ENCODE measurements around the gene LAMTOR5.

The LAMTOR5 gene

DNA sequence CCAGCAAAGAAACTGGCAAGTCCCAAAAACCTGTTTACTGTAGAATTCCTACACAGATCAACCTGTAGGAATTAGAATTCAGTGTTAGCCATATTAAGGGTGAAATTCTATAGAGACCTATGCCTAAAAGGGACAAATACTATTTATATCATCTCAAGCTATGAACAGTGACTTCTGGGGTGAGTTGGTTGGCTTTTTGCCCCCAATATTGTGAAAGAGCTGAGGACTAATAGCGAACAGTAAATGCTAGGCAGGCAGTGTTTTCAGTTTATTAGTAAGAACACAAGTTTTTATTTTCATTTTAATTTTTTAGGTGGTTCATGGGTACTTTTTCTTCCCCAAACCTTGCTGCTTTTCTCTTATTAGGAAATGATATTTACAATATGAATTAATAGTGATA is 32.0 kb downstream of the LAMTOR5 start:
- H3K4me1 ChIP-seq (ENCODE audit: control insufficient read depth, insufficient read depth, low read length): no peaks in the 10 kb centered on the region
- H3K9ac ChIP-seq (ENCODE audit: low read length): no peak overlapping the region
- no peak overlapping the region for H3K27ac ChIP-seq (ENCODE audit: low read depth, low read length)
- no peak overlapping the region for H3K4me3 ChIP-seq (ENCODE audit: low read length)
- H3K36me3 ChIP-seq (ENCODE audit: control insufficient read depth, insufficient read depth, low read length): peaks cover 13% of the 10 kb centered on the region
- no peaks in the 10 kb centered on the region for H3K27me3 ChIP-seq (ENCODE audit: control insufficient read depth, insufficient read depth, low read length)

DNA sequence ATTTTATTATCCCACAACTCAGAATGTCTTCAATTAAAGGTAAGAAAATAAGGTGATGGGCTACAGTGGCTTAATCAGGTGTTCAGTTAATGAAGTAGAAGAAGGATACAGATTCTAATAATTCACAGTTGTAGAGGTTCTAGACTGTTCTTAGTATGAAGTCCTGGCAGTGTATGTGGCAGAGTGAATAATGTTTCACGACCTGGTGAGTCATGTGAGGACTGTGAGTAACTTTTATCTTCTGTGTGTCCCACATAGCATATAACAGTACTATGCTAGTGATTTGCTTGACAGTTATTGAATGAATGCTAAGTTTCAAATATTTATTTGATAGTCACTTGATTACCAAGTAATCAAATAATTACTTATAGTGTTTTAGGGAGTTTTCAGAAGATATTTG is 36.7 kb downstream of the LAMTOR5 start:
- H3K9ac ChIP-seq (ENCODE audit: low read length): no peak overlapping the region

DNA sequence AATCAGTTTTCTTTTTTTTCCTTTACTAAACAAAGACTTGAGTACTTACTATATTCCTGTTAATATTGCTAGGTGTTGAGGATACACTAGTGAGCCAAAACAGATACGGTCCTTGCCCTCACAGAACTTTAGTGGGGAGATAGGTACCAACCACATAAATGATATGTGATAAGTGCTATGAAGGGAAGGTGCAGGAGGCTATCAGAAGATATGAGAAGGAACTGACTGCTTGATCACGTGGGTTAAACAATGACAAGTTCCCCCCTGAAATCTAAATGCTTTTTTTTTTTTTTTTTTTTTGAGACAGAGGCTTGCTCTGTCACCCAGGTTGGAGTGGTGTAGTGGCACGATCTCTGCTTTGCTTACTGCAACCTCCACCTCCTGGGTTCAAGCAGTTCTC is 43.3 kb downstream of the LAMTOR5 start:
- Histone ChIP-seq H3K4me1 (ENCODE audit: control insufficient read depth, insufficient read depth, low read length) (no peaks in the 10 kb centered on the region), H3K9ac (ENCODE audit: low read length) (no peak overlapping the region), H3K4me3 (ENCODE audit: low read length) (no peak overlapping the region), H3K27ac (ENCODE audit: low read depth, low read length) (no peak overlapping the region), H3K36me3 (ENCODE audit: control insufficient read depth, insufficient read depth, low read length) (peaks cover 4% of the 10 kb centered on the region), H3K27me3 (ENCODE audit: control insufficient read depth, insufficient read depth, low read length) (no peaks in the 10 kb centered on the region)

More for the DNA sequence above, 36.7 kb downstream of the LAMTOR5 start:
- peaks cover 9% of the 10 kb centered on the region for H3K36me3 ChIP-seq (ENCODE audit: control insufficient read depth, insufficient read depth, low read length)
- H3K4me3 ChIP-seq (ENCODE audit: low read length): no peak overlapping the region
- no peaks in the 10 kb centered on the region for H3K27me3 ChIP-seq (ENCODE audit: control insufficient read depth, insufficient read depth, low read length)
- no peaks in the 10 kb centered on the region for H3K4me1 ChIP-seq (ENCODE audit: control insufficient read depth, insufficient read depth, low read length)
- H3K27ac ChIP-seq (ENCODE audit: low read depth, low read length): no peak overlapping the region

DNA sequence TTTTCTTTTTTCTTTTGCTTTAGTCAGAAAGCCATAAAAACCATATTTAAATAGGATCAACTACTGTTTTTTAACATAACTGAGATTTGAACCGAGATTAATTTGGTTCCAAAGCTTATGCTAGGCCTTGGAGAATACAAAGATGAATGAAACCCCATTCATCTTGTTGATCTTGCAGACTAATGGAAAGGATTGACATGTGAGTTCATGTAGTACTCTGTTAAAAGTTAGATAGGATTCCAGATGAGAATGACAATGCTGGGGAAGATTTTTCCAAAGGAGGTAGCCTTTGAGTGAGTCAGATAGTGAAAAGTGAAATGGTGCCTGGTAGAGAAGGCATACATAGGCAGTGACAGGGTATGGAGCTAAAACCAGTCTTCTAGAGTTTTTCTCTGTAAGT is 45.6 kb downstream of the LAMTOR5 start:
- Histone ChIP-seq H3K4me1 (ENCODE audit: control insufficient read depth, insufficient read depth, low read length) (no peaks in the 10 kb centered on the region), H3K4me3 (ENCODE audit: low read length) (no peak overlapping the region), H3K36me3 (ENCODE audit: control insufficient read depth, insufficient read depth, low read length) (peaks cover 4% of the 10 kb centered on the region), H3K27me3 (ENCODE audit: control insufficient read depth, insufficient read depth, low read length) (no peaks in the 10 kb centered on the region), H3K9ac (ENCODE audit: low read length) (no peak overlapping the region), H3K27ac (ENCODE audit: low read depth, low read length) (no peak overlapping the region)

DNA sequence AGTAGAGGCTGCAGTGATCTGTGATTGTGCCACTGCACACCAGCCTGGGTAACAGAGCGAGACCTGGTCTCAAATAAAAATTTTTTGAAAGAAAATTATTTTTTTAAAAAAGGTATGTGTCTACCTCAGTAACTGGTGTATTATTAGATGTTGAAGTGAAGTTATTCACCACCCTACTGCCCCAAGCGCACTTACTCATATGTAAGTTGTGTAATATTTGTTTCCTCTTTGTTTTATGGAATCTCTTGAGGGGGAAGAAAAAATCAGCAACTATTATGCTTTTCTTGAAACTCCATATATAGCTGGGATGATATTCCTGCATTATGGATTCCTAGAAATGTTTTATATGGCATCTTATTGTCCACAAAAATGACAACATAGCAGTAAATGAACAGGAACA is 47.1 kb downstream of the LAMTOR5 start:
- Histone ChIP-seq H3K27ac (ENCODE audit: low read depth, low read length) (no peak overlapping the region), H3K4me3 (ENCODE audit: low read length) (no peak overlapping the region), H3K9ac (ENCODE audit: low read length) (no peak overlapping the region), H3K36me3 (ENCODE audit: control insufficient read depth, insufficient read depth, low read length) (peaks cover 2% of the 10 kb centered on the region), H3K4me1 (ENCODE audit: control insufficient read depth, insufficient read depth, low read length) (no peaks in the 10 kb centered on the region), H3K27me3 (ENCODE audit: control insufficient read depth, insufficient read depth, low read length) (no peaks in the 10 kb centered on the region)

DNA sequence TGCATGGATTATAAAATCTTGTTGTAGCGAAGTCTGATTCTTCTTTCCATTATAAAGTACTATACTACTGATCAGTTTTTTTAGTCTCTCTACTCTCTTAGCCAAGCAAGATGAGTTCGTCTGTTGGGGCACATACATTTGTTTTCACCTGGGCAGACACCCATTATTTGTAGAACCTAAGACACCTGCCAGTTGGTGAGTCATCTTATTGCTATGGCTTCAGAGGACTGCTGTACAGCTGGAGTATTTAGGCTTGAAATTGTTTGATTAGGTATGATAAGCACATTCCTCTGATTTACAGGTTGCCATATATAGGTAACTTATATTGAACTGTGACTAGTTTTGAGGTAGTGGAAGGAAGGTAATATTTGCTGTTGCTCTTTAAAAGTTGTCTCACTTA is 51.1 kb downstream of the LAMTOR5 start:
- no peak overlapping the region for H3K27ac ChIP-seq (ENCODE audit: low read depth, low read length)
- H3K9ac ChIP-seq (ENCODE audit: low read length): no peak overlapping the region
- H3K4me3 ChIP-seq (ENCODE audit: low read length): no peak overlapping the region
- no peaks in the 10 kb centered on the region for H3K27me3 ChIP-seq (ENCODE audit: control insufficient read depth, insufficient read depth, low read length)
- no peaks in the 10 kb centered on the region for H3K4me1 ChIP-seq (ENCODE audit: control insufficient read depth, insufficient read depth, low read length)
- H3K36me3 ChIP-seq (ENCODE audit: control insufficient read depth, insufficient read depth, low read length): no peaks in the 10 kb centered on the region

DNA sequence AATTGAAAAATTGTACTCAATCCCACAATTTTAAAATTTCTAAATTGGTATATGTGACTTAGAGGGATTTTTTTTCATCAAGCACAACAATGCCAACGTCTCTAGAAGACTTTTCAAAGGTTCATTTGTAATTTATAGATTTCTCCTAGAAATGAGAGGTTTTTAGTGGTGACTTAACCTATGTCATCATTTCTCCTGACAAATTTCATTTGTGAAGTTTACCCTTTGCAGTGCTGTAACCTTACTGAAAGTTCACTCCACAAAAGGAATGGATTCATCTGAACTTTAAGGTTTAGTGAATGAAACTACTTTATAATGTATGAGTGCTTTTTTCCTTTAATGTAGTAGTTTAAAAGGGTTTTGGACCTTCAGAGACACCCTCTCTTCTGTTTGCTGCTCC is 52.2 kb downstream of the LAMTOR5 start:
- H3K9ac ChIP-seq (ENCODE audit: low read length): no peak overlapping the region
- no peak overlapping the region for H3K4me3 ChIP-seq (ENCODE audit: low read length)
- H3K27me3 ChIP-seq (ENCODE audit: control insufficient read depth, insufficient read depth, low read length): no peaks in the 10 kb centered on the region
- no peaks in the 10 kb centered on the region for H3K36me3 ChIP-seq (ENCODE audit: control insufficient read depth, insufficient read depth, low read length)
- no peaks in the 10 kb centered on the region for H3K4me1 ChIP-seq (ENCODE audit: control insufficient read depth, insufficient read depth, low read length)
- H3K27ac ChIP-seq (ENCODE audit: low read depth, low read length): no peak overlapping the region

All from rectal smooth muscle tissue (tissue), 1 donor.